ENCODE data around the gene LRTM2. TPM values are rescaled to one million over a fixed set of nuclear protein-coding genes. Genes with fewer than 3 reads are reported as not detected.
"Not testable (repeated sequence)": the region's sequence is repeated elsewhere in the genome, so short reads cannot be mapped to it uniquely, and the experiment has no call there.

Gene LRTM2
- total RNA-seq, 1 donor from 2014 or later = not detected

GRCh38 chr12:1811281-1811947 lies 9.0 kb upstream of the LRTM2 start:
- peak; percentile 44 for DNase-seq (ENCODE audit: low read depth)

- DNase-seq (ENCODE audit: low read depth) = no peak
Observed at GRCh38 chr12:1811948-1812291, 8.4 kb upstream of the LRTM2 start.

GRCh38 chr12:1812650-1813302 lies 7.6 kb upstream of the LRTM2 start:
- DNase-seq (ENCODE audit: low read depth) = peak; percentile 43

GRCh38 chr12:1814266-1814665 lies 6.1 kb upstream of the LRTM2 start:
- no peak for DNase-seq (ENCODE audit: low read depth)

- DNase-seq (ENCODE audit: low read depth) = no peak
Observed at GRCh38 chr12:1815108-1815507, 5.3 kb upstream of the LRTM2 start.

- no peak for DNase-seq (ENCODE audit: low read depth)
Observed at GRCh38 chr12:1815814-1816729, 4.3 kb upstream of the LRTM2 start.

GRCh38 chr12:1816730-1817348 lies 3.5 kb upstream of the LRTM2 start:
- DNase-seq (ENCODE audit: low read depth) = no peak

- not testable (repeated sequence) for DNase-seq (ENCODE audit: low read depth)
Observed at GRCh38 chr12:1817928-1818327, 2.4 kb upstream of the LRTM2 start.

- no peak for DNase-seq (ENCODE audit: low read depth)
Observed at GRCh38 chr12:1819050-1819449, 1.3 kb upstream of the LRTM2 start.

GRCh38 chr12:1819571-1819970 lies 794 bp upstream of the LRTM2 start:
- DNase-seq (ENCODE audit: low read depth) = no peak

- no peak for DNase-seq (ENCODE audit: low read depth)
Observed at GRCh38 chr12:1820896-1821291, 529 bp downstream of the LRTM2 start.

- no peak for DNase-seq (ENCODE audit: low read depth)
Observed at GRCh38 chr12:1821805-1822204, 1.4 kb downstream of the LRTM2 start.

GRCh38 chr12:1822699-1823098 lies 2.3 kb downstream of the LRTM2 start:
- DNase-seq (ENCODE audit: low read depth) = no peak

- no peak for DNase-seq (ENCODE audit: low read depth)
Observed at GRCh38 chr12:1823237-1823636, 2.9 kb downstream of the LRTM2 start.

- no peak for DNase-seq (ENCODE audit: low read depth)
Observed at GRCh38 chr12:1825382-1826102, 5.2 kb downstream of the LRTM2 start.

GRCh38 chr12:1826401-1826800 lies 6.0 kb downstream of the LRTM2 start:
- no peak for DNase-seq (ENCODE audit: low read depth)

GRCh38 chr12:1826867-1827705 lies 6.7 kb downstream of the LRTM2 start:
- DNase-seq (ENCODE audit: low read depth) = no peak

- no peak for DNase-seq (ENCODE audit: low read depth)
Observed at GRCh38 chr12:1827826-1828805, 7.8 kb downstream of the LRTM2 start.

GRCh38 chr12:1828856-1829255 lies 8.5 kb downstream of the LRTM2 start:
- DNase-seq (ENCODE audit: low read depth) = peak; percentile 45
